ENCODE data around the gene KCNF1. TPM values are rescaled to one million over a fixed set of nuclear protein-coding genes. Genes with fewer than 3 reads are reported as not detected.

Gene KCNF1
- total RNA-seq, 2 donors from 2014 or later: 0.22 to 0.90 TPM

- intact Hi-C loops (cut with DNase I): no loop called here
- H3K9ac ChIP-seq (ENCODE audit: low read depth in 2 of 2, low read length in 2 of 2): no peak overlapping the region
- H3K27me3 ChIP-seq: no peaks in the 10 kb centered on the region
- no peak overlapping the region for H3K27ac ChIP-seq
- no peaks in the 10 kb centered on the region for H3K36me3 ChIP-seq
- H3K4me3 ChIP-seq: no peak overlapping the region
- H3K9me3 ChIP-seq: no peaks in the 10 kb centered on the region
- no peak for TF ChIP-seq CTCF (IDR thresholded peaks at IDR 0.05)
- no peak for DNase-seq
- H3K4me1 ChIP-seq: no peaks in the 10 kb centered on the region
These were observed 19.9 kb upstream of the KCNF1 start for GRCh38 chr2:10891848-10892247.

- no peaks in the 10 kb centered on the region for H3K27me3 ChIP-seq
- intact Hi-C loops (cut with DNase I): no loop called here
- H3K4me1 ChIP-seq: no peaks in the 10 kb centered on the region
- no peak overlapping the region for H3K4me3 ChIP-seq
- no peak overlapping the region for H3K9ac ChIP-seq (ENCODE audit: low read depth in 2 of 2, low read length in 2 of 2)
- TF ChIP-seq CTCF (IDR thresholded peaks at IDR 0.05): no peak
- no peak overlapping the region for H3K27ac ChIP-seq
- H3K9me3 ChIP-seq: no peaks in the 10 kb centered on the region
- no peaks in the 10 kb centered on the region for H3K36me3 ChIP-seq
- no peak for DNase-seq
These were observed 19.4 kb upstream of the KCNF1 start for GRCh38 chr2:10892316-10892715.

- no peaks in the 10 kb centered on the region for H3K27me3 ChIP-seq
These were observed 18.9 kb upstream of the KCNF1 start for GRCh38 chr2:10892796-10893350.

GRCh38 chr2:10894264-10894935 lies 17.3 kb upstream of the KCNF1 start:
- no peak overlapping the region for H3K9ac ChIP-seq (ENCODE audit: low read depth in 2 of 2, low read length in 2 of 2)
- H3K27ac ChIP-seq: no peak overlapping the region
- H3K9me3 ChIP-seq: no peaks in the 10 kb centered on the region
- H3K4me1 ChIP-seq: no peaks in the 10 kb centered on the region
- no peaks in the 10 kb centered on the region for H3K27me3 ChIP-seq
- no peak for DNase-seq
- H3K4me3 ChIP-seq: no peak overlapping the region
- no peaks in the 10 kb centered on the region for H3K36me3 ChIP-seq
- intact Hi-C loops (cut with DNase I): no loop called here
- TF ChIP-seq CTCF (IDR thresholded peaks at IDR 0.05): no peak

More at GRCh38 chr2:10892796-10893350, 18.9 kb upstream of the KCNF1 start:
- intact Hi-C loops (cut with DNase I): no loop called here
- no peak overlapping the region for H3K4me3 ChIP-seq
- no peak overlapping the region for H3K27ac ChIP-seq
- H3K9me3 ChIP-seq: no peaks in the 10 kb centered on the region
- TF ChIP-seq CTCF (IDR thresholded peaks at IDR 0.05): no peak
- H3K36me3 ChIP-seq: no peaks in the 10 kb centered on the region
- H3K9ac ChIP-seq (ENCODE audit: low read depth in 2 of 2, low read length in 2 of 2): no peak overlapping the region
- H3K4me1 ChIP-seq: no peaks in the 10 kb centered on the region
- no peak for DNase-seq

GRCh38 chr2:10895231-10895630 lies 16.5 kb upstream of the KCNF1 start:
- no peak for TF ChIP-seq CTCF (IDR thresholded peaks at IDR 0.05)
- Histone ChIP-seq H3K27ac (no peak overlapping the region), H3K4me3 (no peak overlapping the region), H3K36me3 (no peaks in the 10 kb centered on the region), H3K27me3 (no peaks in the 10 kb centered on the region), H3K9ac (ENCODE audit: low read depth in 2 of 2, low read length in 2 of 2) (no peak overlapping the region), H3K4me1 (no peaks in the 10 kb centered on the region), H3K9me3 (no peaks in the 10 kb centered on the region)
- intact Hi-C loops (cut with DNase I): no loop called here
- no peak for DNase-seq

Data from colonic mucosa (tissue), 4 donors.